Breast epithelium (tissue), 3 donors: Measurements from ENCODE around the gene PCDHB12.

Source experiments
- POLR2A ChIP-seq: fragments of 450-650 bp; IDR thresholded peaks from one replicate; pipeline ENCODE4 v1.6.1; 2016; ENCODE audit warnings: antibody characterized with exemption, mild to moderate bottlenecking, moderate library complexity
- POLR2AphosphoS5 ChIP-seq, 3 donors: sonication (generic); formaldehyde crosslinking; IDR thresholded peaks; one replicate each; pipeline ENCODE4 v1.6.1; 2017; ENCODE audit warnings: antibody characterized with exemption in 3 of 3
- TF ChIP-seq, protein P1 (sequence below), 3 donors: fragments of 450-650 bp; IDR thresholded peaks; one replicate each; pipeline ENCODE4 v1.5.1; 2016 to 2017; ENCODE audit warnings: antibody characterized with exemption in 3 of 3, mild to moderate bottlenecking in 3 of 3, moderate library complexity in 3 of 3

DNA sequence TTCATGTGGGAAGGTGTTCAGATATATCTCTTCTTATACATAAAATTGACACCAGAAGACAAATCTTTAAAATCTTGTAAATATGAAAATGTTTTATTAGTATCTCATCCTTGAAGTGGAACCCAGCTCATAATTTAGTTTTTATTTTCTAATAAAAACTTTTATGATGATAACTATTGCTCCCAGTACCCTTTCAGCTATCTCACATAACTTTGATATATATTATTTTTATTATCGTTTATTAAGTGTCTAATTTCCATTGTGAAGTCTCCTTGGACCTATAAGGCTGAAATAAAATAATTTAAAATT is 52.7 kb downstream of the PCDHB12 start:
- TF ChIP-seq, protein P1, sequence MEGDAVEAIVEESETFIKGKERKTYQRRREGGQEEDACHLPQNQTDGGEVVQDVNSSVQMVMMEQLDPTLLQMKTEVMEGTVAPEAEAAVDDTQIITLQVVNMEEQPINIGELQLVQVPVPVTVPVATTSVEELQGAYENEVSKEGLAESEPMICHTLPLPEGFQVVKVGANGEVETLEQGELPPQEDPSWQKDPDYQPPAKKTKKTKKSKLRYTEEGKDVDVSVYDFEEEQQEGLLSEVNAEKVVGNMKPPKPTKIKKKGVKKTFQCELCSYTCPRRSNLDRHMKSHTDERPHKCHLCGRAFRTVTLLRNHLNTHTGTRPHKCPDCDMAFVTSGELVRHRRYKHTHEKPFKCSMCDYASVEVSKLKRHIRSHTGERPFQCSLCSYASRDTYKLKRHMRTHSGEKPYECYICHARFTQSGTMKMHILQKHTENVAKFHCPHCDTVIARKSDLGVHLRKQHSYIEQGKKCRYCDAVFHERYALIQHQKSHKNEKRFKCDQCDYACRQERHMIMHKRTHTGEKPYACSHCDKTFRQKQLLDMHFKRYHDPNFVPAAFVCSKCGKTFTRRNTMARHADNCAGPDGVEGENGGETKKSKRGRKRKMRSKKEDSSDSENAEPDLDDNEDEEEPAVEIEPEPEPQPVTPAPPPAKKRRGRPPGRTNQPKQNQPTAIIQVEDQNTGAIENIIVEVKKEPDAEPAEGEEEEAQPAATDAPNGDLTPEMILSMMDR (IDR thresholded peaks at IDR 0.05) = no peak
- TF ChIP-seq POLR2AphosphoS5 (IDR thresholded peaks at IDR 0.05) (no peak), POLR2A (no peak)
